ENCODE measurements around the gene NTN1. TPM values are rescaled to one million over a fixed set of nuclear protein-coding genes. Genes with fewer than 3 reads are reported as not detected.

The NTN1 gene
- total and polyA plus RNA-seq, 2 of the 4 experiments (the other 2 are of a cell fraction) = under 0.01 to 0.07 TPM

DNA sequence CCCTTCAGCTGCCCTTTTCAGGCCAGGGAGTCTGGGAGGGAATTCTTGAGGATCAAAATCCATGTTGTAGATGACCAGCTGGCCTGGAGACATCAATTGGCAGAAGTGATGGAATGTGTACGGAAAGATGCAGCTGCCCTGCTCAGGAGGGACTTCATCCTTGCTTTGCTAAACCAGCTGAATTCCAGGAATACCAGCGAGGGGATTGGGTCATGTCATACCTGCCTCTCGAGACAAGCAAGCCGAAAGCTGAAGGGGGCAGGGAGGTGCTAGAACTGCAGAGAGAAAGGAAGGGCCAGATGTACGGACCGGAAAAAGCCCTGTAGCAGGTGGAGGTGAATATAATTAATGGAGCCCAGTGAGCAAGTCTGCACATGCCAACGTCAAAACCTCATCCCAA lies 25.6 kb upstream of the NTN1 start:
- in situ Hi-C loops (cut with MboI; ENCODE audit: low sequenced_read_pairs) = no loop called here
- POLR2A ChIA-PET (ENCODE audit: unreplicated experiment) = no interaction called here
- no peak overlapping the region for H2BK20ac ChIP-seq (ENCODE audit: low read depth, low read length)

More for the DNA sequence above, 25.6 kb upstream of the NTN1 start:
- H2BK5ac ChIP-seq (ENCODE audit: low read depth, low read length, poor library complexity, severe bottlenecking) = no peak overlapping the region
- no peak overlapping the region for H3K4me3 ChIP-seq (ENCODE audit: insufficient read depth, low read depth, low read length)
- TF ChIP-seq, protein P1, sequence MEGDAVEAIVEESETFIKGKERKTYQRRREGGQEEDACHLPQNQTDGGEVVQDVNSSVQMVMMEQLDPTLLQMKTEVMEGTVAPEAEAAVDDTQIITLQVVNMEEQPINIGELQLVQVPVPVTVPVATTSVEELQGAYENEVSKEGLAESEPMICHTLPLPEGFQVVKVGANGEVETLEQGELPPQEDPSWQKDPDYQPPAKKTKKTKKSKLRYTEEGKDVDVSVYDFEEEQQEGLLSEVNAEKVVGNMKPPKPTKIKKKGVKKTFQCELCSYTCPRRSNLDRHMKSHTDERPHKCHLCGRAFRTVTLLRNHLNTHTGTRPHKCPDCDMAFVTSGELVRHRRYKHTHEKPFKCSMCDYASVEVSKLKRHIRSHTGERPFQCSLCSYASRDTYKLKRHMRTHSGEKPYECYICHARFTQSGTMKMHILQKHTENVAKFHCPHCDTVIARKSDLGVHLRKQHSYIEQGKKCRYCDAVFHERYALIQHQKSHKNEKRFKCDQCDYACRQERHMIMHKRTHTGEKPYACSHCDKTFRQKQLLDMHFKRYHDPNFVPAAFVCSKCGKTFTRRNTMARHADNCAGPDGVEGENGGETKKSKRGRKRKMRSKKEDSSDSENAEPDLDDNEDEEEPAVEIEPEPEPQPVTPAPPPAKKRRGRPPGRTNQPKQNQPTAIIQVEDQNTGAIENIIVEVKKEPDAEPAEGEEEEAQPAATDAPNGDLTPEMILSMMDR (conservative IDR thresholded peaks at IDR 0.05; ENCODE audit: low read depth, low read length) = no peak
- no peak for TF ChIP-seq POLR2A (IDR thresholded peaks at IDR 0.05; ENCODE audit: low read depth, low read length)
- H3K79me1 ChIP-seq (ENCODE audit: low read depth in 1 of 2, low read length in 2 of 2) = no peaks in the 10 kb centered on the region
- H3K27ac ChIP-seq (ENCODE audit: insufficient read depth, low read length) = no peak overlapping the region
- CTCF ChIA-PET = interaction anchor here (1.8 kb wide), 1 partner anchor 525 kb away, joined by 6 read pairs; no protein-coding TSS in a partner anchor
- no peak overlapping the region for H2AK5ac ChIP-seq (ENCODE audit: low read depth, low read length)
- no peak overlapping the region for H3K23ac ChIP-seq (ENCODE audit: low read depth, low read length)
- no peak overlapping the region for H4K91ac ChIP-seq (ENCODE audit: insufficient read depth, low read depth, low read length)
- H4K20me1 ChIP-seq (ENCODE audit: insufficient read depth, low read length) = no peaks in the 10 kb centered on the region
- DNase-seq (no peak), ATAC-seq (ENCODE audit: low read depth) (no peak)
- dilution Hi-C loops (cut with HindIII; ENCODE audit: low sequenced_read_pairs, unreplicated experiment) (no loop called here), intact Hi-C loops (cut with micrococcal nuclease) (loop anchor here (10.0 kb wide), 2 partner anchors 349 to 439 kb away; no protein-coding TSS in a partner anchor)
- H3K4me1 ChIP-seq (ENCODE audit: control insufficient read depth, insufficient read depth, low read length) = no peaks in the 10 kb centered on the region
- H2BK15ac ChIP-seq (ENCODE audit: low read depth, low read length) = no peak overlapping the region
- no peak overlapping the region for H3K9ac ChIP-seq (ENCODE audit: low read depth, low read length)
- H3K4ac ChIP-seq (ENCODE audit: low read depth, low read length) = no peak overlapping the region
- no peak overlapping the region for H2AK9ac ChIP-seq (replicated peaks; ENCODE audit: low read depth, low read length, poor library complexity)
- no peak overlapping the region for H4K8ac ChIP-seq (ENCODE audit: low read depth in 2 of 2, low read length in 2 of 2)
- H3K9me3 ChIP-seq (ENCODE audit: control insufficient read depth, insufficient read depth, low read length) = no peaks in the 10 kb centered on the region
- WGBS, 2 experiments (ENCODE audit: extremely low coverage in 2 of 2, insufficient read length in 1 of 2) = 40% methylated on average over 2 of the region's 7 CpGs; no CpG with 5 or more reads in 1 of the 2 experiments
- no peaks in the 10 kb centered on the region for H3K9me1 ChIP-seq (ENCODE audit: insufficient read depth, low read length)
- BruUV-seq (replicated peaks) = no TSS peak
- H2AFZ ChIP-seq (replicated peaks; ENCODE audit: low read length, poor library complexity) = no peak overlapping the region
- no peak overlapping the region for H4K5ac ChIP-seq (ENCODE audit: low read depth, low read length)
- no peak overlapping the region for H2BK120ac ChIP-seq (ENCODE audit: low read depth, low read length)
- H3K36me3 ChIP-seq (ENCODE audit: control insufficient read depth, insufficient read depth, low read length) = no peaks in the 10 kb centered on the region
- no peaks in the 10 kb centered on the region for H3K27me3 ChIP-seq (ENCODE audit: control insufficient read depth, insufficient read depth, low read length)
- H3K18ac ChIP-seq (ENCODE audit: low read depth, low read length) = no peak overlapping the region
- H3K56ac ChIP-seq (ENCODE audit: extremely low read depth, insufficient read depth, low read length) = no peak overlapping the region
- H3K4me2 ChIP-seq (ENCODE audit: low read depth, low read length) = no peak overlapping the region
- no peak overlapping the region for H3K14ac ChIP-seq (replicated peaks; ENCODE audit: low read depth, low read length)
